Stimulated activated CD4-positive, alpha-beta T cell treated with anti-CD3 and anti-CD28 coated beads, TNF-alpha, amount 100 ng/mL, for 24 hours (primary cell): ENCODE measurements around the gene PNKP.
"Not testable (repeated sequence)": the region's sequence is repeated elsewhere in the genome, so short reads cannot be mapped to it uniquely, and the experiment has no call there.

Experiments
- DNase-seq, 3 experiments: peaks; one replicate each; pipeline ENCODE4 v3.0.0-alpha.2; 2020; ENCODE audit warnings: low read depth in 3 of 3

PNKP gene

GRCh38 chr19:49823472-49823871, 43.9 kb downstream of the PNKP start:
- DNase-seq, result no peak

- DNase-seq, result no peak
Measured at GRCh38 chr19:49820125-49820524, 47.3 kb downstream of the PNKP start.

GRCh38 chr19:49819452-49820115, 47.8 kb downstream of the PNKP start:
- DNase-seq, result not testable (repeated sequence)

- no peak for DNase-seq
Measured at GRCh38 chr19:49818649-49819370, 48.6 kb downstream of the PNKP start.

- DNase-seq, result peak; percentile 71 to 82 (median 76)
Measured at GRCh38 chr19:49817964-49818648, 49.3 kb downstream of the PNKP start, which contains the start of gene MED25. MED25 (plus strand) TSS chr19:49818289; CDS start chr19:49818342, 53 bp downstream.

GRCh38 chr19:49816590-49816989, 50.8 kb downstream of the PNKP start:
- no peak for DNase-seq

- no peak for DNase-seq
Measured at GRCh38 chr19:49814010-49814409, 53.4 kb downstream of the PNKP start.

GRCh38 chr19:49812997-49813861, 54.1 kb downstream of the PNKP start, which contains the start of gene FUZ:
FUZ (minus strand) TSS chr19:49813292; CDS start chr19:49813106, 186 bp downstream.
- peak; percentile 74 to 90 (median 86) for DNase-seq

GRCh38 chr19:49812452-49812996, 54.9 kb downstream of the PNKP start:
- DNase-seq, result no peak

GRCh38 chr19:49811328-49811727, 56.0 kb downstream of the PNKP start:
- DNase-seq, result no peak
